ENCODE results near the gene INPP4A.

GRCh38 chr2:98643496-98644100 lies 198.9 kb downstream of the INPP4A start:
- TF ChIP-seq CTCF (IDR thresholded peaks at IDR 0.05; ENCODE audit: extremely low read depth in 1 of 2, insufficient read depth in 1 of 2, low read depth in 1 of 2, low read length in 2 of 2) (no peak), POLR2A (IDR thresholded peaks at IDR 0.05; ENCODE audit: low read depth, low read length) (no peak)

Data from endothelial cell of umbilical vein (primary cell).